HepG2 (cell line): ENCODE results near the gene ZNF605. TPM values are rescaled to one million over a fixed set of nuclear protein-coding genes. Genes with fewer than 3 reads are reported as not detected.

ENCODE experiments used
- ELF3 ChIP-seq: IDR thresholded peaks from 2 replicates; pipeline ENCODE4 v1.6.1; 2016; ENCODE audit warnings: missing genetic modification reagents, missing compliant biosample characterization
- GABPA ChIP-seq, 2 experiments: IDR thresholded peaks; 2 replicates each; pipeline ENCODE4 v1.6.1; 2011 to 2016; ENCODE audit warnings: low read depth in 2 of 2, low read length in 1 of 2, missing biosample characterization in 1 of 2, missing genetic modification characterization in 1 of 2
- IKZF4 ChIP-seq: sonication (generic); formaldehyde crosslinking; IDR thresholded peaks from 2 replicates; pipeline ENCODE4 v1.5.1; 2020; ENCODE audit warnings: borderline replicate concordance, mild to moderate bottlenecking, low read depth, missing genetic modification reagents; ENCODE audit errors: not compliant biosample characterization
- KLF13 ChIP-seq: sonication (generic); formaldehyde crosslinking; IDR thresholded peaks from 2 replicates; pipeline ENCODE4 v1.4.0; 2020; ENCODE audit warnings: mild to moderate bottlenecking, missing genetic modification reagents
- NR2C2 ChIP-seq: sonication (generic); formaldehyde crosslinking; IDR thresholded peaks from 2 replicates; pipeline ENCODE4 v1.4.0; 2020; ENCODE audit warnings: missing genetic modification reagents, mild to moderate bottlenecking, moderate library complexity, borderline replicate concordance
- PRMT3 ChIP-seq: sonication (generic); formaldehyde crosslinking; IDR thresholded peaks from 2 replicates; pipeline ENCODE4 v1.8.1; 2022; ENCODE audit warnings: low read depth, mild to moderate bottlenecking, moderate library complexity, missing genetic modification reagents, borderline replicate concordance
- ZFP82 ChIP-seq: sonication (generic); formaldehyde crosslinking; IDR thresholded peaks from 2 replicates; pipeline ENCODE4 v1.5.1; 2020; ENCODE audit warnings: mild to moderate bottlenecking, missing genetic modification reagents, borderline replicate concordance
- ZNF143 ChIP-seq: sonication (generic); formaldehyde crosslinking; IDR thresholded peaks from 2 replicates; pipeline ENCODE4 v1.4.0; 2020; ENCODE audit warnings: missing genetic modification reagents
- ZNF296 ChIP-seq: sonication (generic); formaldehyde crosslinking; conservative IDR thresholded peaks from 2 replicates; pipeline ENCODE4 v1.5.0; 2020; ENCODE audit warnings: mild to moderate bottlenecking, missing genetic modification reagents
- ZNF331 ChIP-seq: sonication (generic); formaldehyde crosslinking; IDR thresholded peaks from 2 replicates; pipeline ENCODE4 v1.4.0; 2020; ENCODE audit warnings: missing genetic modification reagents
- ZNF501 ChIP-seq: sonication (generic); formaldehyde crosslinking; IDR thresholded peaks from 2 replicates; pipeline ENCODE4 v1.5.1; 2020; ENCODE audit warnings: mild to moderate bottlenecking, moderate library complexity, missing genetic modification reagents
- ZNF530 ChIP-seq: sonication (generic); formaldehyde crosslinking; IDR thresholded peaks from 2 replicates; pipeline ENCODE4 v1.5.0; 2020; ENCODE audit warnings: low read depth, mild to moderate bottlenecking, missing genetic modification reagents
- ZNF589 ChIP-seq: sonication (generic); formaldehyde crosslinking; conservative IDR thresholded peaks from 2 replicates; pipeline ENCODE4 v1.8.0; 2022; ENCODE audit warnings: mild to moderate bottlenecking, moderate library complexity, missing genetic modification reagents
- ZNF788 ChIP-seq: sonication (generic); formaldehyde crosslinking; IDR thresholded peaks from 2 replicates; pipeline ENCODE4 v1.5.0; 2020; ENCODE audit warnings: mild to moderate bottlenecking, missing genetic modification reagents, borderline replicate concordance
- ZNF800 ChIP-seq: sonication (generic); formaldehyde crosslinking; IDR thresholded peaks from 2 replicates; pipeline ENCODE4 v1.4.0; 2020; ENCODE audit warnings: missing genetic modification reagents
- ZSCAN29 ChIP-seq: sonication (generic); formaldehyde crosslinking; conservative IDR thresholded peaks from 2 replicates; pipeline ENCODE4 v1.4.0; 2020; ENCODE audit warnings: mild to moderate bottlenecking, missing genetic modification reagents
- ZZZ3 ChIP-seq: sonication (generic); formaldehyde crosslinking; IDR thresholded peaks from 2 replicates; pipeline ENCODE4 v1.4.0; 2020; ENCODE audit warnings: missing genetic modification reagents, mild to moderate bottlenecking, borderline replicate concordance
- polyA plus RNA-seq, 8 experiments: library from polyadenylated mRNA; depleted of rRNA in 3 of 8; stranded (reverse) in 7 of 8; unstranded in 1 of 8; fragments of >200 nt; fragmentation: Illumina TruSeq in 4 of 8; extraction: Trizol in 4 of 8; gene quantifications; 2 replicates each; pipeline versions ENCODE4 v1.2.1 to v1.2.3, GENCODE V29; 2011 to 2016; ENCODE audit warnings: low read depth in 4 of 8, missing spikeins in 1 of 8, mixed read lengths in 1 of 8; ENCODE audit not compliant: insufficient read depth in 1 of 8
- total RNA-seq, 5 experiments: library from RNA; depleted of rRNA; stranded (reverse); fragments of >200 nt; fragmentation: Illumina TruSeq; extraction: Trizol; gene quantifications; 2 replicates each; pipeline ENCODE4 v1.2.3, GENCODE V29; 2016; ENCODE audit warnings: low read depth in 1 of 5
- TF ChIP-seq, protein P1 (sequence below): sonication (generic); formaldehyde crosslinking; IDR thresholded peaks from 2 replicates; pipeline ENCODE4 v1.8.1; 2023; ENCODE audit warnings: mild to moderate bottlenecking, inconsistent platforms, moderate library complexity, missing genetic modification reagents, borderline replicate concordance
- TF ChIP-seq, protein P2 (sequence below): sonication (generic); formaldehyde crosslinking; IDR thresholded peaks from 2 replicates; pipeline ENCODE4 v1.4.0; 2020; ENCODE audit warnings: mild to moderate bottlenecking, missing genetic modification reagents
- TF ChIP-seq, protein P3 (sequence below): sonication (generic); formaldehyde crosslinking; IDR thresholded peaks from 2 replicates; pipeline ENCODE4 v1.8.1; 2023; ENCODE audit warnings: mild to moderate bottlenecking, missing genetic modification reagents
- TF ChIP-seq, protein P4 (sequence below): sonication (generic); formaldehyde crosslinking; IDR thresholded peaks from 2 replicates; pipeline ENCODE4 v1.5.1; 2020; ENCODE audit warnings: mild to moderate bottlenecking, missing genetic modification reagents, moderate library complexity

The ZNF605 gene
- total and polyA plus RNA-seq, 2 of the 13 experiments (the other 11 are each of a cell fraction or from before 2014, with no cell fraction given), result 6.7 to 6.8 TPM

GRCh38 chr12:132887513-132888351 lies 68.4 kb downstream of the ZNF605 start, which contains the start of gene CHFR (continued):
- TF ChIP-seq IKZF4 (CRISPR knock-in tag) (peak; percentile 56), ZFP82 (CRISPR knock-in tag) (peak; percentile 38; the same call in 1 of the 2 replicates), ELF3 (CRISPR knock-in tag) (peak; percentile 96), ZNF800 (CRISPR knock-in tag) (peak; percentile 72; the same call in 1 of the 2 replicates), PRMT3 (CRISPR knock-in tag) (peak; percentile 71; the same call in 1 of the 2 replicates), ZNF296 (CRISPR knock-in tag) (no peak), ZNF501 (CRISPR knock-in tag) (peak; percentile 88), NR2C2 (CRISPR knock-in tag) (peak; percentile 82; the same call in 1 of the 2 replicates), ZZZ3 (CRISPR knock-in tag) (peak; percentile 51; the same call in 1 of the 2 replicates), ZSCAN29 (CRISPR knock-in tag) (0 out of 2 replicates have a peak, but pooled peaks have one; percentile 54), ZNF788 (CRISPR knock-in tag) (no peak), ZNF143 (CRISPR knock-in tag) (peak; percentile 77), GABPA (IDR thresholded peaks at IDR 0.05; ENCODE audit: low read depth, low read length) (peak; percentile 67), GABPA (CRISPR knock-in tag; IDR thresholded peaks at IDR 0.05; ENCODE audit: low read depth) (peak; percentile 93), ZNF589 (no peak), ZNF331 (peak; percentile 18; the same call in 1 of the 2 replicates), KLF13 (CRISPR knock-in tag) (0 out of 2 replicates have a peak, but pooled peaks have one; percentile 28), ZNF530 (CRISPR knock-in tag) (no peak)
- TF ChIP-seq, protein P1, sequence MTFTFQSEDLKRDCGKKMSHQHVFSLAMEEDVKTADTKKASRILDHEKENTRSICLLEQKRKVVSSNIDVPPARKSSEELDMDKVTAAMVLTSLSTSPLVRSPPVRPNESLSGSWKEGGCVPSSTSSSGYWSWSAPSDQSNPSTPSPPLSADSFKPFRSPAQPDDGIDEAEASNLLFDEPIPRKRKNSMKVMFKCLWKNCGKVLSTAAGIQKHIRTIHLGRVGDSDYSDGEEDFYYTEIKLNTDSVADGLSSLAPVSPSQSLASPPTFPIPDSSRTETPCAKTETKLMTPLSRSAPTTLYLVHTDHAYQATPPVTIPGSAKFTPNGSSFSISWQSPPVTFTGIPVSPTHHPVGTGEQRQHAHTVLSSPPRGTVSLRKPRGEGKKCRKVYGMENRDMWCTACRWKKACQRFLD (CRISPR knock-in tag), result no peak; the same call in 1 of the 2 replicates
- TF ChIP-seq, protein P2, sequence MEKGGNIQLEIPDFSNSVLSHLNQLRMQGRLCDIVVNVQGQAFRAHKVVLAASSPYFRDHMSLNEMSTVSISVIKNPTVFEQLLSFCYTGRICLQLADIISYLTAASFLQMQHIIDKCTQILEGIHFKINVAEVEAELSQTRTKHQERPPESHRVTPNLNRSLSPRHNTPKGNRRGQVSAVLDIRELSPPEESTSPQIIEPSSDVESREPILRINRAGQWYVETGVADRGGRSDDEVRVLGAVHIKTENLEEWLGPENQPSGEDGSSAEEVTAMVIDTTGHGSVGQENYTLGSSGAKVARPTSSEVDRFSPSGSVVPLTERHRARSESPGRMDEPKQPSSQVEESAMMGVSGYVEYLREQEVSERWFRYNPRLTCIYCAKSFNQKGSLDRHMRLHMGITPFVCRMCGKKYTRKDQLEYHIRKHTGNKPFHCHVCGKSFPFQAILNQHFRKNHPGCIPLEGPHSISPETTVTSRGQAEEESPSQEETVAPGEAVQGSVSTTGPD (CRISPR knock-in tag), result no peak
- TF ChIP-seq, protein P3, sequence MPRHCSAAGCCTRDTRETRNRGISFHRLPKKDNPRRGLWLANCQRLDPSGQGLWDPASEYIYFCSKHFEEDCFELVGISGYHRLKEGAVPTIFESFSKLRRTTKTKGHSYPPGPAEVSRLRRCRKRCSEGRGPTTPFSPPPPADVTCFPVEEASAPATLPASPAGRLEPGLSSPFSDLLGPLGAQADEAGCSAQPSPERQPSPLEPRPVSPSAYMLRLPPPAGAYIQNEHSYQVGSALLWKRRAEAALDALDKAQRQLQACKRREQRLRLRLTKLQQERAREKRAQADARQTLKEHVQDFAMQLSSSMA (CRISPR knock-in tag), result peak; percentile 69
- TF ChIP-seq, protein P4, sequence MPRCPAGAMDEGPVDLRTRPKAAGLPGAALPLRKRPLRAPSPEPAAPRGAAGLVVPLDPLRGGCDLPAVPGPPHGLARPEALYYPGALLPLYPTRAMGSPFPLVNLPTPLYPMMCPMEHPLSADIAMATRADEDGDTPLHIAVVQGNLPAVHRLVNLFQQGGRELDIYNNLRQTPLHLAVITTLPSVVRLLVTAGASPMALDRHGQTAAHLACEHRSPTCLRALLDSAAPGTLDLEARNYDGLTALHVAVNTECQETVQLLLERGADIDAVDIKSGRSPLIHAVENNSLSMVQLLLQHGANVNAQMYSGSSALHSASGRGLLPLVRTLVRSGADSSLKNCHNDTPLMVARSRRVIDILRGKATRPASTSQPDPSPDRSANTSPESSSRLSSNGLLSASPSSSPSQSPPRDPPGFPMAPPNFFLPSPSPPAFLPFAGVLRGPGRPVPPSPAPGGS (CRISPR knock-in tag), result peak; percentile 61; the same call in 1 of the 2 replicates
